ENCODE results near the gene PPP1R14D. TPM values are rescaled to one million over a fixed set of nuclear protein-coding genes. Genes with fewer than 3 reads are reported as not detected.

The PPP1R14D gene
- total RNA-seq, 1 donor from 2014 or later, result 1.3 TPM

DNA sequence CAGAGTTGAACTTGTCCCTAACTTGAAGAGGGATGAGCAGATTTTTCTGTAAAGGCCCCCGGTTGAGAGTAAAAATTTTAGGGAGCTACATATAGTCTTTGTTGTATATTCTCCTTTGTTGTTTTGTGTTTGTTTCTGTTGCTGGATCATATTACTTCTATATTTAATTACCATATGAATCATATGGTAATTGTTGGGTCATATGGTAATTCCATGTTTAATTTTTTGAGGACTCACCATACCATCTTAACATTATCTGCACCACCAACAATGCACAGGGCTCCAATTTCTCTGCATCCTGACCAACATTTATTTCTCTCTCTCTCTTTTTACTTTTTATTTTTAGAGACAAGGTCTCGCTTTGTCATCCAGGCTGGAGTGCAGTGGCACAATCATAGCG is 29.0 kb downstream of the PPP1R14D start:
- Histone ChIP-seq H3K27me3 (no peaks in the 10 kb centered on the region), H3K9me3 (no peaks in the 10 kb centered on the region), H3K4me1 (peaks cover 19% of the 10 kb centered on the region), H3K4me3 (no peak overlapping the region), H3K27ac (no peak overlapping the region), H3K36me3 (no peaks in the 10 kb centered on the region)
- DNase-seq (no peak), ATAC-seq (no peak)
- TF ChIP-seq, protein P1, sequence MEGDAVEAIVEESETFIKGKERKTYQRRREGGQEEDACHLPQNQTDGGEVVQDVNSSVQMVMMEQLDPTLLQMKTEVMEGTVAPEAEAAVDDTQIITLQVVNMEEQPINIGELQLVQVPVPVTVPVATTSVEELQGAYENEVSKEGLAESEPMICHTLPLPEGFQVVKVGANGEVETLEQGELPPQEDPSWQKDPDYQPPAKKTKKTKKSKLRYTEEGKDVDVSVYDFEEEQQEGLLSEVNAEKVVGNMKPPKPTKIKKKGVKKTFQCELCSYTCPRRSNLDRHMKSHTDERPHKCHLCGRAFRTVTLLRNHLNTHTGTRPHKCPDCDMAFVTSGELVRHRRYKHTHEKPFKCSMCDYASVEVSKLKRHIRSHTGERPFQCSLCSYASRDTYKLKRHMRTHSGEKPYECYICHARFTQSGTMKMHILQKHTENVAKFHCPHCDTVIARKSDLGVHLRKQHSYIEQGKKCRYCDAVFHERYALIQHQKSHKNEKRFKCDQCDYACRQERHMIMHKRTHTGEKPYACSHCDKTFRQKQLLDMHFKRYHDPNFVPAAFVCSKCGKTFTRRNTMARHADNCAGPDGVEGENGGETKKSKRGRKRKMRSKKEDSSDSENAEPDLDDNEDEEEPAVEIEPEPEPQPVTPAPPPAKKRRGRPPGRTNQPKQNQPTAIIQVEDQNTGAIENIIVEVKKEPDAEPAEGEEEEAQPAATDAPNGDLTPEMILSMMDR (IDR thresholded peaks at IDR 0.05), result no peak
- intact Hi-C loops (cut with DNase I), result no loop called here

DNA sequence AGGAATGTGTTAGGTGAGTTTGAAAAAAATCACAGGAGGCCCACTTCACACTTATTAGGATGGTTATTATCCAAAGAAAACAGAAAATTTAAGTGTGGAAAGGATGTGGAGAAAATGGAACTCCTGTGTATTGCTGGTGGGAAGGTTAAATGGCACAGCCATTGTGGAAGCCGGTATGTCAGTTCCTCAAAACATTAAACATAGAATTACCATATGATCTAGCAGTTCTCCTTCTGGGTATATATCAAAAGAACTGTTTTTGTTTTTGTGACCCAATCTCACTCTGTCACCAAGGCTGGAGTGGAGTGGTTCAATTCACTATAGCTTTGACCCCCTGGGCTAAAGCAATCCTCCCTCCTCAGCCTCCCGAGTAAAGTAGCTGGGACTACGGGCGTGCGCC is 32.0 kb downstream of the PPP1R14D start:
- no peak for DNase-seq
- peak; percentile 53 for ATAC-seq
- H3K4me3 ChIP-seq, result no peak overlapping the region
- H3K27ac ChIP-seq, result no peak overlapping the region
- H3K27me3 ChIP-seq, result no peaks in the 10 kb centered on the region
- no peaks in the 10 kb centered on the region for H3K9me3 ChIP-seq
- peaks cover 7% of the 10 kb centered on the region for H3K36me3 ChIP-seq
- H3K4me1 ChIP-seq, result peaks cover 19% of the 10 kb centered on the region
- intact Hi-C loops (cut with DNase I), result no loop called here
- TF ChIP-seq, protein P1 (IDR thresholded peaks at IDR 0.05), result no peak

GRCh38 chr15:40796041-40796440 is 32.5 kb downstream of the PPP1R14D start:
- Histone ChIP-seq H3K9me3 (no peaks in the 10 kb centered on the region), H3K4me1 (peaks cover 19% of the 10 kb centered on the region), H3K4me3 (no peak overlapping the region), H3K36me3 (peaks cover 12% of the 10 kb centered on the region), H3K27me3 (no peaks in the 10 kb centered on the region), H3K27ac (no peak overlapping the region)
- DNase-seq (no peak), ATAC-seq (no peak)
- intact Hi-C loops (cut with DNase I), result no loop called here
- TF ChIP-seq, protein P1 (IDR thresholded peaks at IDR 0.05), result no peak

GRCh38 chr15:40793216-40793989 is 35.1 kb downstream of the PPP1R14D start:
- H3K4me1 ChIP-seq, result peaks cover 19% of the 10 kb centered on the region
- TF ChIP-seq, protein P1 (IDR thresholded peaks at IDR 0.05), result no peak
- H3K36me3 ChIP-seq, result peaks cover 13% of the 10 kb centered on the region
- ATAC-seq (no peak), DNase-seq (no peak)
- H3K27me3 ChIP-seq, result no peaks in the 10 kb centered on the region
- no peak overlapping the region for H3K27ac ChIP-seq
- no peak overlapping the region for H3K4me3 ChIP-seq
- intact Hi-C loops (cut with DNase I), result no loop called here
- no peaks in the 10 kb centered on the region for H3K9me3 ChIP-seq

DNA sequence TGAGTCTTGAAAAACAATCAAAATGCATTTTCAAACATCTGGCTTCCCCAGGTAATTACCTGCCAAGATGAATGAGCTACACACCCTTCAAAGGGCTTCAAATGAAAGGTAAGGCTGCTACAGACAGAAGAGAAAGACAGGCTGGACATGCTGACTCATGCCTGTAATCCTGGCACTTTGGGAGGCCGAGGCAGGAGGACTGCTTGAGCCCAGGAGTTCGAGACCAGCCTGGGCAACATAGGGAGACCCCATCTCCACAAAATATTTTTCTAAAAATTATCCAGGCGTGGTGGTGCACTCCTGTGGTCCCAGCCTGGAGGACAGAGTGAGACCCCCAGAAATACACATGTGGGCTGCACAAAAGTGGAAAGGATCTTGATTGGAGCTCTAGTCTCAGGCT is 36.1 kb downstream of the PPP1R14D start:
- H3K36me3 ChIP-seq, result peaks cover 13% of the 10 kb centered on the region
- TF ChIP-seq, protein P1 (IDR thresholded peaks at IDR 0.05), result no peak
- H3K27ac ChIP-seq, result no peak overlapping the region
- peaks cover 27% of the 10 kb centered on the region for H3K4me1 ChIP-seq
- intact Hi-C loops (cut with DNase I), result no loop called here
- H3K27me3 ChIP-seq, result no peaks in the 10 kb centered on the region
- no peaks in the 10 kb centered on the region for H3K9me3 ChIP-seq
- H3K4me3 ChIP-seq, result no peak overlapping the region
- no peak for ATAC-seq
- DNase-seq, result no peak
